Prostate gland (tissue), 2 donors: ENCODE measurements around the gene HES3.

ENCODE experiments used
- POLR2A ChIP-seq: fragments of 450-650 bp; IDR thresholded peaks from one replicate; pipeline ENCODE4 v1.6.1; 2016; ENCODE audit warnings: antibody characterized with exemption, mild to moderate bottlenecking
- POLR2AphosphoS5 ChIP-seq: sonication (generic); formaldehyde crosslinking; IDR thresholded peaks from one replicate; pipeline ENCODE4 v1.6.1; 2017; ENCODE audit warnings: antibody characterized with exemption
- TF ChIP-seq, protein P1 (sequence below), 4 experiments: fragments of 200-600 bp in 2 of 4; fragments of 450-650 bp in 2 of 4; sonication (generic) in 2 of 4; IDR thresholded peaks; 1 replicate in 3 of 4; 2 replicates in 1 of 4; pipeline ENCODE4 v1.5.1; 2016 to 2019; ENCODE audit warnings: antibody characterized with exemption in 4 of 4, mild to moderate bottlenecking in 2 of 4, moderate library complexity in 2 of 4

DNA sequence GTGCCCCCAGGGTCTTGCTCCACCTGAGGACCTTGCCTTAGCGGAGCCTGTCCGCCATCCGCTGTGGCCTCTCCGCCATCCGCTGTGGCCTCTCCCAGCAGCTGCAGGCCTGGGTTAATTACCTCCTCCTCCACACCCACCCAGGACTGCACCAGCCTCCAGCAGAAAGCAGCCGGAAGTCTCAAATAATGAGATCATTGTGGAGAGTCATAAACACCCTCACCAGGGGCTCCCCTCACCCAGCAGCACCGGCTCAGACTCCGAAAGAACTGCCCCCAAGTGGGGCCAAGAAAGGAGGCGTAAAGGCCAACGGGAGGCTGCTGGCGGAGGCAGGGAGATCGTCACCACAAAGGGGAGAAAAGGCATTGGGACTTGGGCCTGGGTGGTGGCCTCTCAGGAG is 27.6 kb downstream of the HES3 start:
- TF ChIP-seq, protein P1, sequence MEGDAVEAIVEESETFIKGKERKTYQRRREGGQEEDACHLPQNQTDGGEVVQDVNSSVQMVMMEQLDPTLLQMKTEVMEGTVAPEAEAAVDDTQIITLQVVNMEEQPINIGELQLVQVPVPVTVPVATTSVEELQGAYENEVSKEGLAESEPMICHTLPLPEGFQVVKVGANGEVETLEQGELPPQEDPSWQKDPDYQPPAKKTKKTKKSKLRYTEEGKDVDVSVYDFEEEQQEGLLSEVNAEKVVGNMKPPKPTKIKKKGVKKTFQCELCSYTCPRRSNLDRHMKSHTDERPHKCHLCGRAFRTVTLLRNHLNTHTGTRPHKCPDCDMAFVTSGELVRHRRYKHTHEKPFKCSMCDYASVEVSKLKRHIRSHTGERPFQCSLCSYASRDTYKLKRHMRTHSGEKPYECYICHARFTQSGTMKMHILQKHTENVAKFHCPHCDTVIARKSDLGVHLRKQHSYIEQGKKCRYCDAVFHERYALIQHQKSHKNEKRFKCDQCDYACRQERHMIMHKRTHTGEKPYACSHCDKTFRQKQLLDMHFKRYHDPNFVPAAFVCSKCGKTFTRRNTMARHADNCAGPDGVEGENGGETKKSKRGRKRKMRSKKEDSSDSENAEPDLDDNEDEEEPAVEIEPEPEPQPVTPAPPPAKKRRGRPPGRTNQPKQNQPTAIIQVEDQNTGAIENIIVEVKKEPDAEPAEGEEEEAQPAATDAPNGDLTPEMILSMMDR (IDR thresholded peaks at IDR 0.05) = no peak
- no peak for TF ChIP-seq POLR2A
- no peak for TF ChIP-seq POLR2AphosphoS5
